Endothelial cell of umbilical vein (primary cell): ENCODE data around the gene CDKL2.
A peak's percentile ranks its signal among the peaks of the same experiment; 100 is the strongest.

Experiments
- EZH2 ChIP-seq: IDR thresholded peaks from 2 replicates; pipeline ENCODE4 v1.6.1; 2012; ENCODE audit warnings: borderline replicate concordance, low read depth, mild to moderate bottlenecking, moderate library complexity, low read length, inconsistent platforms; ENCODE audit not compliant: severe bottlenecking
- MYC ChIP-seq: IDR thresholded peaks from one replicate; pipeline ENCODE4 v1.6.1; 2011; ENCODE audit warnings: mild to moderate bottlenecking, low read depth, low read length
- POLR2A ChIP-seq: IDR thresholded peaks from 2 replicates; pipeline ENCODE4 v1.6.1; 2012; ENCODE audit warnings: low read depth, mild to moderate bottlenecking, control low read depth, low read length
- TF ChIP-seq, protein P1 (sequence below), 2 donors: IDR thresholded peaks; 1 replicate in 1 of 2; 2 replicates in 1 of 2; pipeline ENCODE4 v1.5.1; 2011; ENCODE audit warnings: low read length in 2 of 2, mild to moderate bottlenecking in 2 of 2, moderate library complexity in 2 of 2, control low read depth in 1 of 2, inconsistent platforms in 1 of 2, low read depth in 1 of 2; ENCODE audit not compliant: insufficient read depth in 1 of 2; ENCODE audit errors: extremely low read depth in 1 of 2

DNA sequence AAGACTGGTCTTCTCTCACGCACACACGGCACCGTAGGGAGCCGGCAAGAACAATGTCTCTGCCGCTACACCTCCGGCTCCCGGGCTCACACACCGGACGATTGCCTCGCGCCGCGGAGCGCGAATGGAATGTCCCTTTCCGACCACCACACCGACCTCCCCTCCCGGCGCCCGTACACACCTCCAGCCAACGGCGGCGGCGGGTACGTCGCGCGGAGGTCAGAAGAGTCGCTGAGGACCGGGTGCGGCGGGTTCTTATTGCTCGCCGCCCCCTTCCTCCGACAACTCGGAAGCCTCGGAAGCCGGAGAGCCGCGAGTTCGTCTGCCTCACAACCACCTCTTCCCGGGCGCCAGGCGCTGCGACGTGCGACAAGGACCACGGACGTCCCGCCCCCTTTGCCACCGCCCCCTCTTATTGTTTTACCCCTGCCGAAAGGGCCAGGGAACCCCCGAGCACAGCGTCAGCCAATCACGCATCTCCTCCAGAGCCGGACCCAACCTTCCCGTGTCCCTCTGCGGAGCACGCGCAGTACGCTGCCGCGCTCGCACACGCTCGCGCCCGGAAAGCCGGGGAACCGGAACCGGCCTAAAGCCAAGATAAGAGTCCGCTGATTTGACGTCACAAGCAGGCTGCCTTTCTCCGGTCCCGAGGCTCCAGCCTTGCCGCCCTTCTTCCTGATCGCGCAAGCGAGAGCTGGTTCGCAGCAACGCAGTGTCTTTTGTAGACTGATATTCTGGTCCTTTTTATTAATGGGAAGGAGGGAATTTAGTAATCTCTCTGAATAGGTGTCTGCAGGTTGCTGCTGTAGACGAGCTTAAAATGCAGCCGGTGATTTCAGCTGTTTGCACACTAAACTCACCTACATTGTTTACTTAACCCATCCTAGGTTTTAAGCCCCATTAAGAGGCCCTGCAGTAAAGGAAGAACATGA is 43.0 kb upstream of the CDKL2 start, which contains the start of gene G3BP2:
- TF ChIP-seq, protein P1, sequence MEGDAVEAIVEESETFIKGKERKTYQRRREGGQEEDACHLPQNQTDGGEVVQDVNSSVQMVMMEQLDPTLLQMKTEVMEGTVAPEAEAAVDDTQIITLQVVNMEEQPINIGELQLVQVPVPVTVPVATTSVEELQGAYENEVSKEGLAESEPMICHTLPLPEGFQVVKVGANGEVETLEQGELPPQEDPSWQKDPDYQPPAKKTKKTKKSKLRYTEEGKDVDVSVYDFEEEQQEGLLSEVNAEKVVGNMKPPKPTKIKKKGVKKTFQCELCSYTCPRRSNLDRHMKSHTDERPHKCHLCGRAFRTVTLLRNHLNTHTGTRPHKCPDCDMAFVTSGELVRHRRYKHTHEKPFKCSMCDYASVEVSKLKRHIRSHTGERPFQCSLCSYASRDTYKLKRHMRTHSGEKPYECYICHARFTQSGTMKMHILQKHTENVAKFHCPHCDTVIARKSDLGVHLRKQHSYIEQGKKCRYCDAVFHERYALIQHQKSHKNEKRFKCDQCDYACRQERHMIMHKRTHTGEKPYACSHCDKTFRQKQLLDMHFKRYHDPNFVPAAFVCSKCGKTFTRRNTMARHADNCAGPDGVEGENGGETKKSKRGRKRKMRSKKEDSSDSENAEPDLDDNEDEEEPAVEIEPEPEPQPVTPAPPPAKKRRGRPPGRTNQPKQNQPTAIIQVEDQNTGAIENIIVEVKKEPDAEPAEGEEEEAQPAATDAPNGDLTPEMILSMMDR (IDR thresholded peaks at IDR 0.05; ENCODE audit: extremely low read depth in 1 of 2, insufficient read depth in 1 of 2, low read depth in 1 of 2, low read length in 2 of 2): no peak
- TF ChIP-seq MYC: no peak
- TF ChIP-seq EZH2: no peak
- peak; percentile 67 for TF ChIP-seq POLR2A
